Activated naive CD8-positive, alpha-beta T cell treated with anti-CD3 and anti-CD28 coated beads, Interleukin-2, amount 50 U/mL, for 24 hours (primary cell): ENCODE results near the gene RAN.

Experiments used
- ATAC-seq: fragments of 150-1000 bp; cut with Tn5 transposase; one replicate; pipeline ENCODE4 v1.10.0; 2021
- DNase-seq: peaks from one replicate; pipeline ENCODE4 v3.0.0; 2021
- H3K27ac Mint-ChIP-seq: one replicate; pipeline ENCODE4 v1.8.0; 2021; ENCODE audit warnings: mild to moderate bottlenecking, mixed read lengths
- H3K27me3 Mint-ChIP-seq: one replicate; pipeline ENCODE4 v1.8.0; 2021; ENCODE audit warnings: mixed read lengths
- H3K36me3 Mint-ChIP-seq: one replicate; pipeline ENCODE4 v1.8.0; 2021; ENCODE audit warnings: low read depth, mixed read lengths
- H3K4me1 Mint-ChIP-seq: one replicate; pipeline ENCODE4 v1.8.0; 2021; ENCODE audit warnings: mixed read lengths
- H3K4me3 Mint-ChIP-seq: one replicate; pipeline ENCODE4 v1.8.0; 2021; ENCODE audit warnings: mild to moderate bottlenecking, moderate library complexity, mixed read lengths
- H3K9me3 Mint-ChIP-seq: one replicate; pipeline ENCODE4 v1.8.0; 2021; ENCODE audit warnings: mixed read lengths

The RAN gene

GRCh38 chr12:130920723-130921381 is 49.0 kb downstream of the RAN start:
- Mint-ChIP-seq H3K4me1 (no peaks in the 10 kb centered on the region), H3K27me3 (peaks cover 43% of the 10 kb centered on the region), H3K36me3 (no peaks in the 10 kb centered on the region), H3K4me3 (no peak overlapping the region), H3K9me3 (no peaks in the 10 kb centered on the region), H3K27ac (no peak overlapping the region)
- ATAC-seq (no peak), DNase-seq (no peak)

GRCh38 chr12:130922511-130922953 is 50.7 kb downstream of the RAN start:
- no peaks in the 10 kb centered on the region for H3K9me3 Mint-ChIP-seq
- ATAC-seq (no peak), DNase-seq (no peak)
- H3K4me3 Mint-ChIP-seq, result no peak overlapping the region
- H3K27ac Mint-ChIP-seq, result no peak overlapping the region
- H3K4me1 Mint-ChIP-seq, result no peaks in the 10 kb centered on the region
- H3K36me3 Mint-ChIP-seq, result no peaks in the 10 kb centered on the region
- peaks cover 32% of the 10 kb centered on the region for H3K27me3 Mint-ChIP-seq

GRCh38 chr12:130924966-130925665 is 53.2 kb downstream of the RAN start:
- ATAC-seq (no peak), DNase-seq (no peak)
- Mint-ChIP-seq H3K9me3 (no peaks in the 10 kb centered on the region), H3K27ac (no peak overlapping the region), H3K4me1 (no peaks in the 10 kb centered on the region), H3K4me3 (no peak overlapping the region), H3K27me3 (peaks cover 33% of the 10 kb centered on the region), H3K36me3 (no peaks in the 10 kb centered on the region)

- H3K27ac Mint-ChIP-seq, result no peak overlapping the region
- no peaks in the 10 kb centered on the region for H3K36me3 Mint-ChIP-seq
- peaks cover 38% of the 10 kb centered on the region for H3K27me3 Mint-ChIP-seq
- no peaks in the 10 kb centered on the region for H3K9me3 Mint-ChIP-seq
- H3K4me3 Mint-ChIP-seq, result no peak overlapping the region
- no peaks in the 10 kb centered on the region for H3K4me1 Mint-ChIP-seq
- DNase-seq (no peak), ATAC-seq (no peak)
These were observed 53.8 kb downstream of the RAN start for GRCh38 chr12:130925666-130926015.
